Measurements from ENCODE around the gene CD160. TPM values are rescaled to one million over a fixed set of nuclear protein-coding genes. Genes with fewer than 3 reads are reported as not detected.

Gene CD160
- total and polyA plus RNA-seq, 4 donors: 0.21 to 0.63 (median 0.52) TPM

- no peak for TF ChIP-seq CTCF (IDR thresholded peaks at IDR 0.05; ENCODE audit: control extremely low read depth, extremely low read depth)
- Histone ChIP-seq H3K36me3 (ENCODE audit: control insufficient read depth in 4 of 4, insufficient read depth in 4 of 4, low read length in 4 of 4) (no peaks in the 10 kb centered on the region), H3K4me3 (no peak overlapping the region), H3K9ac (ENCODE audit: insufficient read depth in 1 of 2, low read length in 2 of 2) (no peak overlapping the region), H3K27ac (ENCODE audit: low read depth in 1 of 2, low read length in 1 of 2) (no peak overlapping the region), H3K4me1 (ENCODE audit: control insufficient read depth in 5 of 5, insufficient read depth in 5 of 5, low read length in 5 of 5) (peaks cover 0 to 4% (median 0%) of the 10 kb centered on the region in 5 donors), H3K27me3 (ENCODE audit: control insufficient read depth in 3 of 3, insufficient read depth in 3 of 3, low read length in 2 of 3) (no peaks in the 10 kb centered on the region), H3K9me3 (ENCODE audit: control insufficient read depth in 4 of 4, insufficient read depth in 3 of 4, low read length in 3 of 4) (no peaks in the 10 kb centered on the region)
- ATAC-seq (ENCODE audit: insufficient read depth, low FRiP score): no peak
- no peak for DNase-seq
- WGBS, 2 donors: 78 to 81% methylated on average over 4 of the region's 4 CpGs
These were observed 31.0 kb upstream of the CD160 start for GRCh38 chr1:145688328-145688727.

GRCh38 chr1:145688924-145689323 lies 30.4 kb upstream of the CD160 start:
- 84 to 91% methylated on average over 6 of the region's 6 CpGs for WGBS, 2 donors
- ATAC-seq (ENCODE audit: insufficient read depth, low FRiP score) (no peak), DNase-seq (no peak)

GRCh38 chr1:145689922-145690321 lies 29.4 kb upstream of the CD160 start:
- H3K4me1 ChIP-seq (ENCODE audit: control insufficient read depth in 5 of 5, insufficient read depth in 5 of 5, low read length in 5 of 5): peaks cover 0 to 4% (median 0%) of the 10 kb centered on the region in 5 donors
- no peak overlapping the region for H3K4me3 ChIP-seq
- H3K27me3 ChIP-seq (ENCODE audit: control insufficient read depth in 3 of 3, insufficient read depth in 3 of 3, low read length in 2 of 3): no peaks in the 10 kb centered on the region
- 94 to 97% methylated on average over 6 of the region's 6 CpGs for WGBS, 2 donors
- no peak overlapping the region for H3K27ac ChIP-seq (ENCODE audit: low read depth in 1 of 2, low read length in 1 of 2)
- no peak overlapping the region for H3K9ac ChIP-seq (ENCODE audit: insufficient read depth in 1 of 2, low read length in 2 of 2)
- ATAC-seq (ENCODE audit: insufficient read depth, low FRiP score): no peak
- no peaks in the 10 kb centered on the region for H3K9me3 ChIP-seq (ENCODE audit: control insufficient read depth in 4 of 4, insufficient read depth in 3 of 4, low read length in 3 of 4)
- TF ChIP-seq CTCF (IDR thresholded peaks at IDR 0.05; ENCODE audit: control extremely low read depth, extremely low read depth): no peak
- H3K36me3 ChIP-seq (ENCODE audit: control insufficient read depth in 4 of 4, insufficient read depth in 4 of 4, low read length in 4 of 4): no peaks in the 10 kb centered on the region
- DNase-seq: no peak

More at GRCh38 chr1:145688924-145689323, 30.4 kb upstream of the CD160 start:
- no peaks in the 10 kb centered on the region for H3K36me3 ChIP-seq (ENCODE audit: control insufficient read depth in 4 of 4, insufficient read depth in 4 of 4, low read length in 4 of 4)
- H3K27me3 ChIP-seq (ENCODE audit: control insufficient read depth in 3 of 3, insufficient read depth in 3 of 3, low read length in 2 of 3): no peaks in the 10 kb centered on the region
- H3K4me3 ChIP-seq: no peak overlapping the region
- H3K9me3 ChIP-seq (ENCODE audit: control insufficient read depth in 4 of 4, insufficient read depth in 3 of 4, low read length in 3 of 4): no peaks in the 10 kb centered on the region
- no peak overlapping the region for H3K27ac ChIP-seq (ENCODE audit: low read depth in 1 of 2, low read length in 1 of 2)
- H3K4me1 ChIP-seq (ENCODE audit: control insufficient read depth in 5 of 5, insufficient read depth in 5 of 5, low read length in 5 of 5): peaks cover 0 to 4% (median 0%) of the 10 kb centered on the region in 5 donors
- no peak for TF ChIP-seq CTCF (IDR thresholded peaks at IDR 0.05; ENCODE audit: control extremely low read depth, extremely low read depth)
- no peak overlapping the region for H3K9ac ChIP-seq (ENCODE audit: insufficient read depth in 1 of 2, low read length in 2 of 2)

Data from lung (tissue), 12 donors.